Esophagus muscularis mucosa (tissue), 4 donors: ENCODE data around the gene MACROH2A1.

Source experiments
- CTCF ChIP-seq, 3 experiments: fragments of 200-600 bp in 2 of 3; fragments of 450-650 bp in 1 of 3; sonication (generic) in 2 of 3; IDR thresholded peaks; one replicate each; pipeline ENCODE4 v1.5.1; 2017 to 2019; ENCODE audit warnings: antibody characterized with exemption in 3 of 3, mild to moderate bottlenecking in 2 of 3, moderate library complexity in 1 of 3
- EP300 ChIP-seq: sonication (generic); formaldehyde crosslinking; IDR thresholded peaks from one replicate; pipeline ENCODE4 v1.6.1; 2017; ENCODE audit warnings: antibody characterized with exemption
- POLR2A ChIP-seq: fragments of 450-650 bp; IDR thresholded peaks from one replicate; pipeline ENCODE4 v1.6.1; 2017; ENCODE audit warnings: antibody characterized with exemption, moderate library complexity, mild to moderate bottlenecking, low read depth
- POLR2AphosphoS5 ChIP-seq, 2 donors: sonication (generic); formaldehyde crosslinking; IDR thresholded peaks; one replicate each; pipeline ENCODE4 v1.6.1; 2017; ENCODE audit warnings: antibody characterized with exemption in 2 of 2

GRCh38 chr5:135367554-135367953 is 31.5 kb downstream of the MACROH2A1 start:
- no peak for TF ChIP-seq CTCF (IDR thresholded peaks at IDR 0.05)
- TF ChIP-seq POLR2A: no peak
- no peak for TF ChIP-seq POLR2AphosphoS5 (IDR thresholded peaks at IDR 0.05)
- no peak for TF ChIP-seq EP300
